Measurements from ENCODE around the gene METTL5. TPM values are rescaled to one million over a fixed set of nuclear protein-coding genes. Genes with fewer than 3 reads are reported as not detected.
"Not testable (repeated sequence)": the region's sequence is repeated elsewhere in the genome, so short reads cannot be mapped to it uniquely, and the experiment has no call there.

Gene METTL5
- 22.1 TPM for total RNA-seq

GRCh38 chr2:169824373-169825333 lies at the start of gene METTL5:
Gene METTL5 (minus strand): TSS chr2:169824905. CDS start chr2:169824597, 308 bp downstream.
- peak in 1 of 2 donors; percentile 89 for DNase-seq (ENCODE audit: extremely low spot score in 2 of 2)
- peaks cover 53% of the 10 kb centered on the region for H3K4me1 ChIP-seq
- peak; percentile 75 to 96 (median 87) for TF ChIP-seq CTCF (IDR thresholded peaks at IDR 0.05)
- peak in 1 of 2 donors; percentile 41 for TF ChIP-seq POLR2A (IDR thresholded peaks at IDR 0.05)
- TF ChIP-seq POLR2AphosphoS5 (IDR thresholded peaks at IDR 0.05; ENCODE audit: insufficient read depth in 1 of 2, low read depth in 1 of 2), result peak in 1 of 2 donors; percentile 75
- intact Hi-C loops (cut with DNase I), result no loop called here
- peak within 1 kb of the TSS; percentile 71 for H3K27ac ChIP-seq
- no peaks in the 10 kb centered on the region for H3K27me3 ChIP-seq
- H3K4me3 ChIP-seq, result peak within 1 kb of the TSS; percentile 65 to 74
- no peaks in the 10 kb centered on the region for H3K9me3 ChIP-seq
- no peaks in the 10 kb centered on the region for H3K36me3 ChIP-seq

GRCh38 chr2:169871994-169872393 lies 47.3 kb upstream of the METTL5 start:
- TF ChIP-seq CTCF (IDR thresholded peaks at IDR 0.05) (no peak), POLR2AphosphoS5 (IDR thresholded peaks at IDR 0.05; ENCODE audit: insufficient read depth in 1 of 2, low read depth in 1 of 2) (no peak), POLR2A (IDR thresholded peaks at IDR 0.05) (no peak)
- Histone ChIP-seq H3K4me3 (no peak overlapping the region), H3K4me1 (peaks cover 5% of the 10 kb centered on the region), H3K36me3 (peaks cover 0 to 8% of the 10 kb centered on the region in 2 donors), H3K9me3 (no peaks in the 10 kb centered on the region), H3K27me3 (no peaks in the 10 kb centered on the region), H3K27ac (no peak overlapping the region)
- intact Hi-C loops (cut with DNase I), result no loop called here
- no peak for DNase-seq (ENCODE audit: extremely low spot score in 2 of 2)

- H3K27ac ChIP-seq; H3K27me3 ChIP-seq; intact Hi-C loops (cut with DNase I); H3K4me1 ChIP-seq; H3K9me3 ChIP-seq; H3K4me3 ChIP-seq; H3K36me3 ChIP-seq; DNase-seq (ENCODE audit: extremely low spot score in 2 of 2): not testable (repeated sequence)
Observed at GRCh38 chr2:169871369-169871768, 46.7 kb upstream of the METTL5 start.

GRCh38 chr2:169868951-169869350 lies 44.2 kb upstream of the METTL5 start:
- Histone ChIP-seq H3K4me1 (peaks cover 12% of the 10 kb centered on the region), H3K36me3 (no peaks in the 10 kb centered on the region), H3K9me3 (no peaks in the 10 kb centered on the region), H3K27me3 (no peaks in the 10 kb centered on the region), H3K4me3 (no peak overlapping the region), H3K27ac (no peak overlapping the region)
- TF ChIP-seq CTCF (IDR thresholded peaks at IDR 0.05), result no peak
- TF ChIP-seq POLR2A (IDR thresholded peaks at IDR 0.05), result no peak
- no peak for TF ChIP-seq POLR2AphosphoS5 (IDR thresholded peaks at IDR 0.05; ENCODE audit: insufficient read depth in 1 of 2, low read depth in 1 of 2)
- no peak for DNase-seq (ENCODE audit: extremely low spot score in 2 of 2)
- intact Hi-C loops (cut with DNase I), result no loop called here

GRCh38 chr2:169867579-169867978 lies 42.9 kb upstream of the METTL5 start:
- DNase-seq (ENCODE audit: extremely low spot score in 2 of 2), result no peak
- H3K27me3 ChIP-seq, result no peaks in the 10 kb centered on the region
- intact Hi-C loops (cut with DNase I), result no loop called here
- TF ChIP-seq CTCF (IDR thresholded peaks at IDR 0.05), result no peak
- no peak for TF ChIP-seq POLR2A (IDR thresholded peaks at IDR 0.05)
- no peak for TF ChIP-seq POLR2AphosphoS5 (IDR thresholded peaks at IDR 0.05; ENCODE audit: insufficient read depth in 1 of 2, low read depth in 1 of 2)
- H3K36me3 ChIP-seq, result no peaks in the 10 kb centered on the region
- no peaks in the 10 kb centered on the region for H3K9me3 ChIP-seq
- no peak overlapping the region for H3K27ac ChIP-seq
- H3K4me3 ChIP-seq, result no peak overlapping the region
- peaks cover 16% of the 10 kb centered on the region for H3K4me1 ChIP-seq

GRCh38 chr2:169866230-169866629 lies 41.5 kb upstream of the METTL5 start:
- not testable (repeated sequence) for H3K27ac ChIP-seq

More at GRCh38 chr2:169866230-169866629, 41.5 kb upstream of the METTL5 start:
- H3K27me3 ChIP-seq; H3K9me3 ChIP-seq; H3K36me3 ChIP-seq; H3K4me3 ChIP-seq; intact Hi-C loops (cut with DNase I); DNase-seq (ENCODE audit: extremely low spot score in 2 of 2): not testable (repeated sequence)
- H3K4me1 ChIP-seq, result peaks cover 17% of the 10 kb centered on the region

All from vagina (tissue), 2 donors.